GM12872 (cell line): ENCODE data around the gene MB.

Source experiments
- CTCF ChIP-seq: IDR thresholded peaks from 3 replicates; pipeline ENCODE4 v1.5.1; 2011; ENCODE audit warnings: low read depth, mild to moderate bottlenecking, low read length, moderate library complexity; ENCODE audit not compliant: insufficient read depth

The MB gene

GRCh38 chr22:35597692-35598395 is 19.3 kb downstream of the MB start:
- TF ChIP-seq CTCF: no peak

GRCh38 chr22:35596821-35597220 is 20.3 kb downstream of the MB start:
- TF ChIP-seq CTCF: no peak

GRCh38 chr22:35594686-35595085 is 22.4 kb downstream of the MB start:
- no peak for TF ChIP-seq CTCF

GRCh38 chr22:35593891-35594470 is 23.1 kb downstream of the MB start:
- TF ChIP-seq CTCF: no peak

- no peak for TF ChIP-seq CTCF
Observed at GRCh38 chr22:35593071-35593890, 23.8 kb downstream of the MB start.

- TF ChIP-seq CTCF: no peak
Observed at GRCh38 chr22:35592418-35592967, 24.6 kb downstream of the MB start.
